ENCODE results near the gene ERN1. TPM values are rescaled to one million over a fixed set of nuclear protein-coding genes. Genes with fewer than 3 reads are reported as not detected.

The ERN1 gene
- total and polyA plus RNA-seq, 7 donors, result 1.2 to 9.4 (median 7.4) TPM

- peaks cover 0 to 43% (median 5%) of the 10 kb centered on the region in 4 donors for H3K36me3 ChIP-seq
- peaks cover 0 to 21% (median 14%) of the 10 kb centered on the region in 4 donors for H3K4me1 ChIP-seq
- no peak for TF ChIP-seq CTCF (IDR thresholded peaks at IDR 0.05)
- TF ChIP-seq POLR2AphosphoS5 (IDR thresholded peaks at IDR 0.05), result peak in 2 of 4 donors; percentile 30 to 50
- no peak for TF ChIP-seq EP300 (IDR thresholded peaks at IDR 0.05)
- DNase-seq, result peak; percentile 83
- 67 to 76% methylated on average over 11 of the region's 11 CpGs for WGBS, 2 donors
- H3K9me3 ChIP-seq, result no peaks in the 10 kb centered on the region
- no peak overlapping the region for H3K4me3 ChIP-seq
- intact Hi-C loops (cut with DNase I), result no loop called here
- no peaks in the 10 kb centered on the region for H3K27me3 ChIP-seq
- peak overlapping the region; percentile 59 to 66 (median 62) for H3K27ac ChIP-seq
Observed at GRCh38 chr17:64155751-64156544, 26.0 kb upstream of the ERN1 start.

GRCh38 chr17:64155129-64155528 is 25.2 kb upstream of the ERN1 start:
- Histone ChIP-seq H3K4me3 (no peak overlapping the region), H3K4me1 (peaks cover 0 to 21% (median 14%) of the 10 kb centered on the region in 4 donors), H3K27ac (peak overlapping the region; percentile 59 to 66 (median 62)), H3K9me3 (no peaks in the 10 kb centered on the region), H3K27me3 (no peaks in the 10 kb centered on the region), H3K36me3 (peaks cover 0 to 43% (median 9%) of the 10 kb centered on the region in 4 donors)
- no peak for DNase-seq
- whole genome bisulfite sequencing, 2 donors, result 98% methylated on average over 7 of the region's 7 CpGs
- intact Hi-C loops (cut with DNase I), result no loop called here
- TF ChIP-seq EP300 (IDR thresholded peaks at IDR 0.05) (no peak), POLR2A (IDR thresholded peaks at IDR 0.05) (no peak), POLR2AphosphoS5 (IDR thresholded peaks at IDR 0.05) (no peak), CTCF (IDR thresholded peaks at IDR 0.05) (no peak)

GRCh38 chr17:64154717-64155116 is 24.8 kb upstream of the ERN1 start:
- WGBS, 2 donors, result 89 to 95% methylated on average over 9 of the region's 9 CpGs

GRCh38 chr17:64154313-64154695 is 24.4 kb upstream of the ERN1 start:
- Histone ChIP-seq H3K27ac (peak overlapping the region in 1 of 4 donors; percentile 62), H3K27me3 (no peaks in the 10 kb centered on the region), H3K36me3 (peaks cover 0 to 47% (median 10%) of the 10 kb centered on the region in 4 donors), H3K4me1 (peaks cover 0 to 21% (median 14%) of the 10 kb centered on the region in 4 donors), H3K4me3 (no peak overlapping the region), H3K9me3 (no peaks in the 10 kb centered on the region)
- intact Hi-C loops (cut with DNase I), result no loop called here
- TF ChIP-seq POLR2AphosphoS5 (IDR thresholded peaks at IDR 0.05), result no peak
- no peak for TF ChIP-seq CTCF (IDR thresholded peaks at IDR 0.05)
- no peak for TF ChIP-seq POLR2A (IDR thresholded peaks at IDR 0.05)
- DNase-seq, result no peak
- WGBS, 2 donors, result 71 to 84% methylated on average over 4 of the region's 4 CpGs

More at GRCh38 chr17:64154717-64155116, 24.8 kb upstream of the ERN1 start:
- no peak for DNase-seq
- H3K27ac ChIP-seq, result peak overlapping the region in 3 of 4 donors; percentile 59 to 66 (median 62)
- no peak for TF ChIP-seq POLR2AphosphoS5 (IDR thresholded peaks at IDR 0.05)
- TF ChIP-seq EP300 (IDR thresholded peaks at IDR 0.05), result no peak
- no peaks in the 10 kb centered on the region for H3K27me3 ChIP-seq
- intact Hi-C loops (cut with DNase I), result no loop called here
- H3K4me1 ChIP-seq, result peaks cover 0 to 21% (median 14%) of the 10 kb centered on the region in 4 donors
- H3K36me3 ChIP-seq, result peaks cover 0 to 47% (median 10%) of the 10 kb centered on the region in 4 donors
- H3K9me3 ChIP-seq, result no peaks in the 10 kb centered on the region
- no peak overlapping the region for H3K4me3 ChIP-seq

GRCh38 chr17:64153565-64154312 is 23.8 kb upstream of the ERN1 start:
- 88 to 89% methylated on average over 3 of the region's 3 CpGs for WGBS, 2 donors
- Histone ChIP-seq H3K9me3 (no peaks in the 10 kb centered on the region), H3K36me3 (peaks cover 0 to 48% (median 10%) of the 10 kb centered on the region in 4 donors), H3K4me1 (peaks cover 0 to 21% (median 14%) of the 10 kb centered on the region in 4 donors), H3K27me3 (no peaks in the 10 kb centered on the region), H3K27ac (no peak overlapping the region), H3K4me3 (no peak overlapping the region)
- DNase-seq, result no peak
- TF ChIP-seq POLR2AphosphoS5 (IDR thresholded peaks at IDR 0.05) (no peak), CTCF (IDR thresholded peaks at IDR 0.05) (no peak), POLR2A (IDR thresholded peaks at IDR 0.05) (no peak), EP300 (IDR thresholded peaks at IDR 0.05) (no peak)
- intact Hi-C loops (cut with DNase I), result no loop called here
